GM20000 (cell line): ENCODE results near the gene USP25.

Source experiments
- DNase-seq: peaks from one replicate; pipeline ENCODE4 v3.0.0; 2012; ENCODE audit warnings: low spot score
- CTCF ChIP-seq: IDR thresholded peaks from 2 replicates; pipeline ENCODE4 v1.5.1; 2012; ENCODE audit warnings: mild to moderate bottlenecking, control low read depth; ENCODE audit errors: extremely low read depth, missing control alignments

Gene USP25

GRCh38 chr21:15692711-15693110 lies 37.1 kb upstream of the USP25 start:
- no peak for TF ChIP-seq CTCF
- no peak for DNase-seq

- TF ChIP-seq CTCF, result no peak
Observed at GRCh38 chr21:15695241-15695640, 34.5 kb upstream of the USP25 start.

GRCh38 chr21:15701830-15702229 lies 28.0 kb upstream of the USP25 start:
- no peak for DNase-seq
- no peak for TF ChIP-seq CTCF

More at GRCh38 chr21:15695241-15695640, 34.5 kb upstream of the USP25 start:
- DNase-seq, result no peak

GRCh38 chr21:15703932-15704331 lies 25.9 kb upstream of the USP25 start:
- no peak for DNase-seq

GRCh38 chr21:15706696-15707095 lies 23.1 kb upstream of the USP25 start:
- no peak for TF ChIP-seq CTCF
- DNase-seq, result no peak

More at GRCh38 chr21:15703932-15704331, 25.9 kb upstream of the USP25 start:
- TF ChIP-seq CTCF, result no peak

GRCh38 chr21:15713412-15713811 lies 16.4 kb upstream of the USP25 start:
- no peak for DNase-seq
- TF ChIP-seq CTCF, result no peak

- DNase-seq, result no peak
- no peak for TF ChIP-seq CTCF
Observed at GRCh38 chr21:15718711-15719110, 11.1 kb upstream of the USP25 start.
